HL-60 (cell line): ENCODE data around the gene ADARB1.

Source experiments
- DNase-seq, 2 experiments: peaks; one replicate each; pipeline ENCODE4 v3.0.0-alpha.2; 2010 to 2020; ENCODE audit warnings: low read depth in 1 of 2, low spot score in 1 of 2
- H3K27ac ChIP-seq: fragments of 250-450 bp; sonication (Bioruptor Pico); replicated peaks from 2 replicates; pipeline ENCODE4 v1.5.1; 2020; ENCODE audit warnings: mild to moderate bottlenecking, moderate library complexity
- H3K27me3 ChIP-seq: fragments of 250-450 bp; sonication (Bioruptor Pico); 2 replicates; pipeline ENCODE4 v1.5.1; 2021; ENCODE audit warnings: mild to moderate bottlenecking, moderate library complexity; ENCODE audit not compliant: insufficient read depth, poor library complexity, severe bottlenecking
- H3K4me3 ChIP-seq: replicated peaks from 2 replicates; pipeline ENCODE4 v1.5.1; 2011; ENCODE audit warnings: mild to moderate bottlenecking, control low read depth, low read length; ENCODE audit not compliant: insufficient read depth
- GABPA ChIP-seq: IDR thresholded peaks from 2 replicates; pipeline ENCODE4 v1.6.1; 2012; ENCODE audit warnings: low read depth
- POLR2AphosphoS5 ChIP-seq: IDR thresholded peaks from 2 replicates; pipeline ENCODE4 v1.6.1; 2012; ENCODE audit warnings: low read depth
- SPI1 ChIP-seq: IDR thresholded peaks from 2 replicates; pipeline ENCODE4 v1.6.1; 2012; ENCODE audit warnings: low read depth, mild to moderate bottlenecking, borderline replicate concordance
- TF ChIP-seq, protein P1 (sequence below): IDR thresholded peaks from one replicate; pipeline ENCODE4 v1.5.1; 2011; ENCODE audit warnings: low read length, control low read depth, inconsistent platforms; ENCODE audit not compliant: insufficient read depth
- TF ChIP-seq, protein P2 (sequence below): IDR thresholded peaks from 2 replicates; pipeline ENCODE4 v1.6.1; 2012; ENCODE audit warnings: low read depth; ENCODE audit not compliant: insufficient replicate concordance

ADARB1 gene

DNA sequence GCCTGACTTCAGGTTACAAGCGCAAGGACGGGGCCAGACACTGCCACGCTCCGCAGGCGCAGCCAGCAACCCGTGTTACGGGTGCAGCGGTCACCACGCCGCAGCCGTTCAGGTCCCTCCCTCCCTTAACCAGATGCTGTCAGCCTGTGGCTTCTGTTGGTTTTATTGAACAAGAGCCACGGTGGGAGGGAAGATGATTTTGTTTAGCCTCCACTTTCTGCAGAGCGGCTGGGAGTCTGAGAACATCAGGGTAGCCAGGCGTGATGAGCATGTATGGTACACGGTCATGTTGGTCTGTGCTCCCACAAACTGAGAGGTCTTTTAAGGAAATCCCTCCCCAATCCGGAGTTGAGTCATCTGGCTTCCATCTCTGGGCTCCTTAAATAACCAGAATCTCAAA, 18.5 kb upstream of the ADARB1 start:
- TF ChIP-seq, protein P1, sequence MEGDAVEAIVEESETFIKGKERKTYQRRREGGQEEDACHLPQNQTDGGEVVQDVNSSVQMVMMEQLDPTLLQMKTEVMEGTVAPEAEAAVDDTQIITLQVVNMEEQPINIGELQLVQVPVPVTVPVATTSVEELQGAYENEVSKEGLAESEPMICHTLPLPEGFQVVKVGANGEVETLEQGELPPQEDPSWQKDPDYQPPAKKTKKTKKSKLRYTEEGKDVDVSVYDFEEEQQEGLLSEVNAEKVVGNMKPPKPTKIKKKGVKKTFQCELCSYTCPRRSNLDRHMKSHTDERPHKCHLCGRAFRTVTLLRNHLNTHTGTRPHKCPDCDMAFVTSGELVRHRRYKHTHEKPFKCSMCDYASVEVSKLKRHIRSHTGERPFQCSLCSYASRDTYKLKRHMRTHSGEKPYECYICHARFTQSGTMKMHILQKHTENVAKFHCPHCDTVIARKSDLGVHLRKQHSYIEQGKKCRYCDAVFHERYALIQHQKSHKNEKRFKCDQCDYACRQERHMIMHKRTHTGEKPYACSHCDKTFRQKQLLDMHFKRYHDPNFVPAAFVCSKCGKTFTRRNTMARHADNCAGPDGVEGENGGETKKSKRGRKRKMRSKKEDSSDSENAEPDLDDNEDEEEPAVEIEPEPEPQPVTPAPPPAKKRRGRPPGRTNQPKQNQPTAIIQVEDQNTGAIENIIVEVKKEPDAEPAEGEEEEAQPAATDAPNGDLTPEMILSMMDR = no peak
- TF ChIP-seq GABPA (no peak), POLR2AphosphoS5 (no peak), SPI1 (no peak)
- TF ChIP-seq, protein P2, sequence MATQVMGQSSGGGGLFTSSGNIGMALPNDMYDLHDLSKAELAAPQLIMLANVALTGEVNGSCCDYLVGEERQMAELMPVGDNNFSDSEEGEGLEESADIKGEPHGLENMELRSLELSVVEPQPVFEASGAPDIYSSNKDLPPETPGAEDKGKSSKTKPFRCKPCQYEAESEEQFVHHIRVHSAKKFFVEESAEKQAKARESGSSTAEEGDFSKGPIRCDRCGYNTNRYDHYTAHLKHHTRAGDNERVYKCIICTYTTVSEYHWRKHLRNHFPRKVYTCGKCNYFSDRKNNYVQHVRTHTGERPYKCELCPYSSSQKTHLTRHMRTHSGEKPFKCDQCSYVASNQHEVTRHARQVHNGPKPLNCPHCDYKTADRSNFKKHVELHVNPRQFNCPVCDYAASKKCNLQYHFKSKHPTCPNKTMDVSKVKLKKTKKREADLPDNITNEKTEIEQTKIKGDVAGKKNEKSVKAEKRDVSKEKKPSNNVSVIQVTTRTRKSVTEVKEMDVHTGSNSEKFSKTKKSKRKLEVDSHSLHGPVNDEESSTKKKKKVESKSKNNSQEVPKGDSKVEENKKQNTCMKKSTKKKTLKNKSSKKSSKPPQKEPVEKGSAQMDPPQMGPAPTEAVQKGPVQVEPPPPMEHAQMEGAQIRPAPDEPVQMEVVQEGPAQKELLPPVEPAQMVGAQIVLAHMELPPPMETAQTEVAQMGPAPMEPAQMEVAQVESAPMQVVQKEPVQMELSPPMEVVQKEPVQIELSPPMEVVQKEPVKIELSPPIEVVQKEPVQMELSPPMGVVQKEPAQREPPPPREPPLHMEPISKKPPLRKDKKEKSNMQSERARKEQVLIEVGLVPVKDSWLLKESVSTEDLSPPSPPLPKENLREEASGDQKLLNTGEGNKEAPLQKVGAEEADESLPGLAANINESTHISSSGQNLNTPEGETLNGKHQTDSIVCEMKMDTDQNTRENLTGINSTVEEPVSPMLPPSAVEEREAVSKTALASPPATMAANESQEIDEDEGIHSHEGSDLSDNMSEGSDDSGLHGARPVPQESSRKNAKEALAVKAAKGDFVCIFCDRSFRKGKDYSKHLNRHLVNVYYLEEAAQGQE = no peak
- H3K27me3 ChIP-seq = no peaks in the 10 kb centered on the region
- no peak overlapping the region for H3K27ac ChIP-seq
- no peak overlapping the region for H3K4me3 ChIP-seq
- DNase-seq = no peak

DNA sequence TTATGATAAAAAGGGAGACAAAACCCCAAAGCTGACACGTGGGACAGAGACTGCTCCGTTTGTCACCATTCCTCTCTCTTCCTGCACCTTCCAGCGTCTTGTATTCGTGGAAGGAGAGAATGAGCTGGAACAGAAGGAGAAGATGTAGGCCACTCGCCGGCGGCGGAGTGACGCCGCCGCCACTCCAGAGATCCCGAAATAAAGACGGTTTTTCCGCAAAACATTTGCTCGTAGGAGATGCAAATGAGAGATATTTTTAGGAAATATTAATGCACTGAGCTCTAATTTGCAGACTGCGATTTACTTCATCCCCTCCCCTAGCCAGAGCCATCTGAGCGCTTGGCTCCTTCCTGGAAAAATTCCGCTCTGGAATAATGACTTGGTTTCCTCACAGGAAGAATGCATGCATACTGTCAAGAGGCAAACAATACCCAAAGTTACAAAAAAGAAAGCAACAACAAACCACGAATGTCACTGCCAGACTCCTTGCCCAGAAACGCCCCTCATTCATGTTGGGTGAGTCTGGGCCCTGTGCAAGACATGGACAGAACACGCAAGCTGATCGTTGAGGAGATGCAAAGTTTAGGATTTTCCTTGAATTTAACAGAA, 18.0 kb upstream of the ADARB1 start:
- H3K27me3 ChIP-seq = no peaks in the 10 kb centered on the region
- no peak for TF ChIP-seq GABPA
- TF ChIP-seq, protein P2 = no peak
- no peak for TF ChIP-seq POLR2AphosphoS5
- TF ChIP-seq, protein P1 = no peak
- no peak for TF ChIP-seq SPI1
- H3K4me3 ChIP-seq = no peak overlapping the region
- DNase-seq = no peak
- no peak overlapping the region for H3K27ac ChIP-seq

DNA sequence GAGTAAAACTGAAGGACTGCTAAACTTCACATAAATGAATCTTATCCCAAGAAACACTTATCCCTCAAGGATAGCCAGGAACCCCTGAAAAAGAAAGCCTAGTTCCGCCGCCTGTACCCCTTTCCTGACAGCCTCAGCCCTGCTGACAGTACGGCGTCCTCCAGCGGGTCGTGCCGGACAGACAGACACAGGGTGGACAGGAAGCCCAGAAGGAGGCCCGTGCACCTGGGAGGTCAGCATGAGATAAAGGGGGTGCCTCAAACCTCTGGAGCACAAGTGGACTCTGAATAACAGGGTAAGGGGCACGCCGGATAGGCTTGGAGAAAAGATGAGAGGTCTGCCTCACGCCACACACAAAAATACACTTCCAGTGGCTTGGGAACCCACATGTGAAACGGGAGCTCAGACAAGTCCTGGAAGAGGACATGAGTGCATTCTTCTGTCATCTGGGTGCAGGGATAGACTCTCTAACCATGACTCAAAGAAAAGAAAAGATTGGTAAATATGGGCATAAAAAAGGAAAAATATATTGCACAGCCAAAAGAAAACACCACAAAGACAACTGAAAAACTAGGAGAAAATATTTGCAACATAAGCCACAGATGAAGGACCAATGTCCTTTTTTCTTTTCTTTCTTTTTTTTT, 17.3 kb upstream of the ADARB1 start:
- DNase-seq = no peak
- TF ChIP-seq, protein P1 = no peak
- Histone ChIP-seq H3K27me3 (no peaks in the 10 kb centered on the region), H3K4me3 (no peak overlapping the region), H3K27ac (no peak overlapping the region)

DNA sequence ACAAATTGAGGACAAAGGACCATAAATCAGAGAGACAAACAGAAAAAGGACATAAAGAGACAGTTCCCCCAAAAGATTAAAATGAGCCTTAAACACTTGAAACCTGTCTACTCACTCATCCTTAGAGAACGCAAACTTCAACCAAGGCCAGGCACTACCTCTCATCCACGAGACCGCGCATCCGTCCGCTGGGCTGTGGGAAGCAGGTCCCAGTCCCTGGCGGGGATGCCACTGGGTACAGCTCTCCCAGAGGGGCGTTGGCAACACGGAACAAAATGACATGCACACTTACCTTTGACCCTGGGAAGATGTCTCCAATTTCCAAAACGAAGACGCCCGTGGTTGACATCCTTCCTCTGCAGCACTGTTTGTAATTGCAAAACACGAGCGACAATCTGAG, 16.5 kb upstream of the ADARB1 start:
- no peak for DNase-seq
- no peaks in the 10 kb centered on the region for H3K27me3 ChIP-seq
- TF ChIP-seq, protein P2 = no peak
- TF ChIP-seq POLR2AphosphoS5 (no peak), GABPA (no peak), SPI1 (no peak)
- TF ChIP-seq, protein P1 = no peak
- no peak overlapping the region for H3K4me3 ChIP-seq
- no peak overlapping the region for H3K27ac ChIP-seq
